H1 (cell line): Measurements from ENCODE around the gene SRSF2. TPM values are rescaled to one million over a fixed set of nuclear protein-coding genes. Genes with fewer than 3 reads are reported as not detected.
A peak's percentile ranks its signal among the peaks of the same experiment; 100 is the strongest.

ENCODE experiments used
- ATF3 ChIP-seq: IDR thresholded peaks from 2 replicates; pipeline ENCODE4 v1.6.1; 2011; ENCODE audit warnings: low read depth, mild to moderate bottlenecking, low read length; ENCODE audit not compliant: insufficient read depth
- CBX5 ChIP-seq: fragments of 300-800, 300-1000 bp; sonication (generic); IDR thresholded peaks from 2 replicates; pipeline ENCODE4 v1.7.1; 2016; ENCODE audit warnings: antibody characterized with exemption, low read length, low read depth
- CREB1 ChIP-seq: IDR thresholded peaks from 2 replicates; pipeline ENCODE4 v1.6.1; 2012; ENCODE audit warnings: inconsistent platforms
- GABPA ChIP-seq: IDR thresholded peaks from 2 replicates; pipeline ENCODE4 v1.6.1; 2011; ENCODE audit warnings: mild to moderate bottlenecking, low read length, moderate library complexity, borderline replicate concordance; ENCODE audit not compliant: insufficient read depth
- HDAC2 ChIP-seq, 2 experiments: fragments of 300-600 bp in 1 of 2; sonication (generic) in 1 of 2; IDR thresholded peaks; 2 replicates each; pipeline ENCODE4 v1.6.1; 2011 to 2012; ENCODE audit warnings: low read depth in 2 of 2, low read length in 2 of 2, mild to moderate bottlenecking in 2 of 2, moderate library complexity in 2 of 2, borderline replicate concordance in 1 of 2, inconsistent platforms in 1 of 2
- MAX ChIP-seq: IDR thresholded peaks from 2 replicates; pipeline ENCODE4 v1.6.1; 2012; ENCODE audit warnings: inconsistent platforms
- POLR2A ChIP-seq, 2 experiments: IDR thresholded peaks; 1 replicate in 1 of 2; 2 replicates in 1 of 2; pipeline ENCODE4 v1.6.1; 2011; ENCODE audit warnings: low read depth in 2 of 2, low read length in 2 of 2, mild to moderate bottlenecking in 2 of 2; ENCODE audit errors: control extremely low read depth in 1 of 2
- POLR2AphosphoS5 ChIP-seq: IDR thresholded peaks from 2 replicates; pipeline ENCODE4 v1.6.1; 2011; ENCODE audit warnings: low read depth, low read length
- RFX5 ChIP-seq: IDR thresholded peaks from 2 replicates; pipeline ENCODE4 v1.6.1; 2011; ENCODE audit warnings: low read depth, low read length, improper control_type of control experiment, borderline replicate concordance
- SAP30 ChIP-seq: fragments of 300-600 bp; sonication (generic); IDR thresholded peaks from 2 replicates; pipeline ENCODE4 v1.7.1; 2012; ENCODE audit warnings: low read length, moderate library complexity, mild to moderate bottlenecking, inconsistent platforms; ENCODE audit not compliant: insufficient read depth, insufficient replicate concordance
- SIRT6 ChIP-seq: IDR thresholded peaks from one replicate; pipeline ENCODE4 v1.7.1; 2012; ENCODE audit warnings: low read length, inconsistent platforms
- SP1 ChIP-seq: IDR thresholded peaks from 2 replicates; pipeline ENCODE4 v1.6.1; 2011; ENCODE audit warnings: low read depth, low read length
- SP4 ChIP-seq: IDR thresholded peaks from 2 replicates; pipeline ENCODE4 v1.6.1; 2012; ENCODE audit warnings: low read length, inconsistent platforms
- SRF ChIP-seq: IDR thresholded peaks from 2 replicates; pipeline ENCODE4 v1.6.1; 2011; ENCODE audit warnings: mild to moderate bottlenecking, low read depth, low read length, moderate library complexity
- TAF7 ChIP-seq: optimal IDR thresholded peaks from 2 replicates; pipeline ENCODE3; 2011; ENCODE audit warnings: low read depth, mild to moderate bottlenecking, inconsistent platforms, low read length, moderate library complexity, borderline replicate concordance
- ZNF274 ChIP-seq: IDR thresholded peaks from 2 replicates; pipeline ENCODE4 v1.7.0; 2012; ENCODE audit warnings: low read length, borderline replicate concordance; ENCODE audit errors: extremely low read depth
- polyA plus RNA-seq, 7 experiments: library from polyadenylated mRNA; depleted of rRNA in 3 of 7; stranded (reverse) in 5 of 7; unstranded in 2 of 7; fragments of >200 nt in 5 of 7; fragments of 200-250 nt in 2 of 7; gene quantifications; 1 replicate in 5 of 7; 2 replicates in 1 of 7; 4 replicates in 1 of 7; pipeline versions ENCODE4 v1.2.1 to v1.2.3, GENCODE V29; 2011 to 2013; ENCODE audit warnings: missing spikeins in 2 of 7, mixed read lengths in 2 of 7
- total RNA-seq: library from RNA; stranded (reverse); fragmentation: NEBNext Ultra II Directional; extraction: Animal tissue kit (Norgen Biotek cat#: 25700); gene quantifications from 2 replicates; pipeline ENCODE4 v1.2.1, GENCODE V29; 2021

The SRSF2 gene
- total and polyA plus RNA-seq, 2 of the 8 experiments (the other 6 are each of a cell fraction or from before 2014, with no cell fraction given), result 397 to 401 TPM

- no peak for TF ChIP-seq CREB1
- TF ChIP-seq HDAC2 (IDR thresholded peaks at IDR 0.05; ENCODE audit: borderline replicate concordance in 1 of 2, low read depth in 2 of 2, low read length in 2 of 2), result no peak; a peak in 1 of 4 replicates
- peak; percentile 89 for TF ChIP-seq MAX
- TF ChIP-seq SP4, result no peak
- TF ChIP-seq POLR2A (IDR thresholded peaks at IDR 0.05; ENCODE audit: control extremely low read depth in 1 of 2, low read depth in 2 of 2, low read length in 2 of 2), result peak; percentile 70 to 93; a peak in 2 of 3 replicates
- no peak for TF ChIP-seq RFX5
- no peak for TF ChIP-seq ATF3
- TF ChIP-seq ZNF274, result no peak
- TF ChIP-seq SIRT6, result no peak
- TF ChIP-seq SRF, result no peak
- no peak for TF ChIP-seq SP1
- no peak for TF ChIP-seq CBX5
- peak; percentile 79 for TF ChIP-seq TAF7
- peak; percentile 48 for TF ChIP-seq SAP30
- TF ChIP-seq POLR2AphosphoS5, result peak; percentile 89
- TF ChIP-seq GABPA, result 0 out of 2 replicates have a peak, but pooled peaks have one; percentile 34
These were observed 10.1 kb downstream of the SRSF2 start, which contains the start of gene METTL23 (continued) for GRCh38 chr17:76726776-76727718.
